ENCODE results near the gene UBR4. TPM values are rescaled to one million over a fixed set of nuclear protein-coding genes. Genes with fewer than 3 reads are reported as not detected.

UBR4 gene
- total RNA-seq, 1 donor = 164 TPM

- Histone ChIP-seq H3K4me1 (ENCODE audit: insufficient read depth, low read length) (no peaks in the 10 kb centered on the region), H3K27me3 (ENCODE audit: insufficient read depth, low read length) (no peaks in the 10 kb centered on the region), H3K9me3 (ENCODE audit: low read depth, low read length) (no peaks in the 10 kb centered on the region), H3K4me3 (ENCODE audit: low read length) (no peak overlapping the region)
Observed at GRCh38 chr1:19034721-19035120, 175.3 kb downstream of the UBR4 start.

- Histone ChIP-seq H3K27me3 (ENCODE audit: insufficient read depth, low read length) (no peaks in the 10 kb centered on the region), H3K9me3 (ENCODE audit: low read depth, low read length) (no peaks in the 10 kb centered on the region), H3K4me3 (ENCODE audit: low read length) (no peak overlapping the region), H3K4me1 (ENCODE audit: insufficient read depth, low read length) (no peaks in the 10 kb centered on the region)
Observed at GRCh38 chr1:19033926-19034680, 176.0 kb downstream of the UBR4 start.

DNA sequence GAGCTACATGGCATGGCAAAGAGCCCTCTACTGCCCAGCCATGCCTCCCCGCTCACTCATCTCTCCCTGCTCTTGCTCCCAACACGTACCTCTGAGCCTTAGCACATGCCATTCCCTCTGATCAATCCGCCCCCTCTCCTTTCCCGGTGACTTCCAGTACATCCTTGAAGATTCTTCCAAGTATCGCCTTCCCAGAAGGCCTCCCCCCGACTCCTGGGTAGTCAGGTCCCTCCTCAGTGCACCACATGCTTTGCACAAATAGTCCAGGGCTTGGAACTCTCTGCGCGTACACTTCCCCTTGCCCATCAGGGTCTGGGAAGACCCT is 176.6 kb downstream of the UBR4 start:
- Histone ChIP-seq H3K9me3 (ENCODE audit: low read depth, low read length) (no peaks in the 10 kb centered on the region), H3K27me3 (ENCODE audit: insufficient read depth, low read length) (no peaks in the 10 kb centered on the region), H3K4me3 (ENCODE audit: low read length) (no peak overlapping the region), H3K4me1 (ENCODE audit: insufficient read depth, low read length) (no peaks in the 10 kb centered on the region)

- Histone ChIP-seq H3K4me1 (ENCODE audit: insufficient read depth, low read length) (no peaks in the 10 kb centered on the region), H3K27me3 (ENCODE audit: insufficient read depth, low read length) (peaks cover 3% of the 10 kb centered on the region)
Observed at GRCh38 chr1:19032701-19033514, 177.2 kb downstream of the UBR4 start.

DNA sequence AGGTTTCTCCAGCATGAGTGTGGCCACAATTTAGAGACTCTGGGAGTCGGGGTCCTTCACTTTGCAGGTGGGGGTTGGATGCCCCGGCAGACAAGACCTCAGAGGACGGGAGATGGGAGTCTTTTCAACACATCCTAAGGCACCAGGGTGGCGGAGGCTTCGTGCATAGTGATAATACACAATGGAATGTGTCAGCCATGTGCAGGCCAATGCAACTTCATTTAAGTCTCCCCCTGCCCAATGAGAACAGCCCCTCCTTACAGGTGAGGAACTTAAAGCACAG is 177.7 kb downstream of the UBR4 start:
- no peaks in the 10 kb centered on the region for H3K4me1 ChIP-seq (ENCODE audit: insufficient read depth, low read length)
- H3K27me3 ChIP-seq (ENCODE audit: insufficient read depth, low read length) = peaks cover 3% of the 10 kb centered on the region
- no peaks in the 10 kb centered on the region for H3K9me3 ChIP-seq (ENCODE audit: low read depth, low read length)
- no peak overlapping the region for H3K4me3 ChIP-seq (ENCODE audit: low read length)

More at GRCh38 chr1:19032701-19033514, 177.2 kb downstream of the UBR4 start:
- H3K4me3 ChIP-seq (ENCODE audit: low read length) = no peak overlapping the region
- H3K9me3 ChIP-seq (ENCODE audit: low read depth, low read length) = no peaks in the 10 kb centered on the region

DNA sequence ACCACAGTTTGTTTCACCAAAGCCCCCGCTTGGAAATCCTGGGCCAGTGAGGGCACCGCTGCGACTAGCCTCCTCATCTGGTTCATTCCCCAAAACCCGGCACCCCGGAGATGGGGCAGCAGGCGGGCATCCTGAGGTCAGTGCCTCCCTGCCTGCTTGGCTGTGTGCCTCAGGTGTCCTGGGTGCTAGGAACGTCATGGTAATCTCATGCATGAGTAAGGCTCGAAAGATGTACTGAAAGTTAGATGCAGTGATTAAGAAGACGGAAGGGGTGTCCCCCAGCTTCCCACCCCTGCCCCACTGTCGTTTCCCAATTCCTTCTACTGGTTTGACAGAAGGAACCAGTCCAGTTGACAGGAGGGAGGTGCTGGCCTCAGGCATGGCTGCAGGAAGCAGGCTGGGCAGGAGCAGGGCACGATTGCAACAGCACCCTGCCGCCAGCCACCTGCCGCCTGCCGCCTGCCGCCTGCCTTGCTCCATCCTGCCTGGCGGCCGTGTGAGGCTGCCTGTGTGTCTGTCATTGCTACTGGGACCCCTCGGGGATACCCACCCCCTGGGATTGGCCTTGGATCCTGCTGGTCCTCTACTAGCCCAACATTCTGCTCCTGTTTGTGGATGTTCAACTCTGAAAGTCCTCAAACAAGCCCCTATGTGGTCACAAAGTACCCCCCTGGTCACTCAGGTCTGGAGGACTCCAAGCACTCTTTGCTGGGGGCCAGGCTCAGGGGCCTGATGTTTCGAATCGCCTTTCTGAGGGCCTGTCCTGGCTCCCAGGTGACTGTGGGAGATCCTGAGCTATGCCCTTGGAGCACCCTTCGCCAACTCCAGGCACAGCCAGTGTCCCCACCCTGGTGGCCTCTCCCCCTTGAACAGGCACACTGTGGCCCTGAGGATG is 180.6 kb downstream of the UBR4 start:
- Histone ChIP-seq H3K27me3 (ENCODE audit: insufficient read depth, low read length) (peaks cover 3% of the 10 kb centered on the region), H3K4me1 (ENCODE audit: insufficient read depth, low read length) (no peaks in the 10 kb centered on the region)

DNA sequence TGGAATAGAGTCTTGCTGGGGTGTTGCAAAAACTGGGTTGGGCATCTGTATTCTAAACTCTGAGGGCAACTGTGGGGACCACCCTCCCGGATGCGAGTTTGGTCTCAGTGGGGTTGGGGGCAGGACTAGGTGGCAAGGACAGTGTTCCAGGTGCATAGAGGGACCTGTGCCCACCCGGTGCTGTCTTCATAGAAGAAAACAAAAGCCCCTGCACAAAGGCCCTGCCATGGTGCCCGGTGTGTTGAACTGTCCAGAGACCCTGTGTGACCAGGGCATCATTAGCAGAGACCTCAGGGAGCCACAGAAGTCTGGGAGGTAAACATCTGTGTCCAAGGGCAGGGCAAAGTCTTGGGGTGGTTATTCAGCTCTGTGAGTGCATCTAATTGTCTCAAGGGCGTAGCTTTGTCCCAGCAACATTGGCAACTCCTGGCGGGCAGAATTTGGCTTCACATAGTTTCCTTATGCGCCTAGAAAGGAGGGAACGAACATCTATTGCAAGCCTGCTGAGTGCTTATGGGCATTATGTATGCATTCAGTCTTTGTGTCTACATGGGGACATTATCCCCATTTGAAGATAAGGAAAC is 181.4 kb downstream of the UBR4 start:
- H3K4me3 ChIP-seq (ENCODE audit: low read length) = no peak overlapping the region
- peaks cover 3% of the 10 kb centered on the region for H3K27me3 ChIP-seq (ENCODE audit: insufficient read depth, low read length)
- no peaks in the 10 kb centered on the region for H3K4me1 ChIP-seq (ENCODE audit: insufficient read depth, low read length)
- no peaks in the 10 kb centered on the region for H3K9me3 ChIP-seq (ENCODE audit: low read depth, low read length)

More for the DNA sequence above, 180.6 kb downstream of the UBR4 start:
- Histone ChIP-seq H3K4me3 (ENCODE audit: low read length) (no peak overlapping the region), H3K9me3 (ENCODE audit: low read depth, low read length) (no peaks in the 10 kb centered on the region)

GRCh38 chr1:19028110-19028509 is 182.0 kb downstream of the UBR4 start:
- Histone ChIP-seq H3K27me3 (ENCODE audit: insufficient read depth, low read length) (peaks cover 3% of the 10 kb centered on the region), H3K4me1 (ENCODE audit: insufficient read depth, low read length) (no peaks in the 10 kb centered on the region), H3K4me3 (ENCODE audit: low read length) (no peak overlapping the region), H3K9me3 (ENCODE audit: low read depth, low read length) (no peaks in the 10 kb centered on the region)

Other genes with a start within 250 kb of the UBR4 start
- 19.4 TPM for gene EMC1, start 41.3 kb upstream of the UBR4 start, total RNA-seq
- 5.4 TPM for gene MRTO4, start 41.5 kb upstream of the UBR4 start, total RNA-seq
- gene AKR7A3, start 78.5 kb upstream of the UBR4 start, total RNA-seq = 0.73 TPM
- 17.8 TPM for gene AKR7A2, start 101.9 kb upstream of the UBR4 start, total RNA-seq
- gene SLC66A1, start 102.1 kb upstream of the UBR4 start, total RNA-seq = 2.5 TPM